PC-3 (cell line): ENCODE data around the gene DDIAS. TPM values are rescaled to one million over a fixed set of nuclear protein-coding genes. Genes with fewer than 3 reads are reported as not detected.

ENCODE experiments used
- ATAC-seq: fragments of 200-7000 bp; cut with Tn5 transposase; 2 replicates; pipeline ENCODE4 v1.9.1; 2020; ENCODE audit warnings: mild to moderate bottlenecking, moderate library complexity
- BruUV-seq: library from RNA; stranded (reverse); fragments of 400-500 nt; replicated peaks from 2 replicates; lab custom pipeline; 2021; lab: Mats Ljungman, UMichigan
- CTCF ChIA-PET: fragments of 300-600 bp; sonication (Branson Sonifier 250); formaldehyde crosslinking; loops from one replicate; lab custom pipeline; 2022; ENCODE audit warnings: antibody characterized with exemption; lab: Charles Lee
- POLR2A ChIA-PET: fragments of 300-600 bp; sonication (Branson Sonifier 250); formaldehyde crosslinking; loops from one replicate; lab custom pipeline; 2022; ENCODE audit warnings: antibody characterized with exemption; ENCODE audit not compliant: unreplicated experiment; lab: Charles Lee
- DNase-seq: peaks from one replicate; pipeline ENCODE4 v3.0.0-alpha.2; 2015
- H2AFZ ChIP-seq: fragments of 300-600 bp; sonication (generic); 2 replicates; pipeline ENCODE4 v1.6.0; 2016; ENCODE audit warnings: antibody characterized with exemption, low read length
- H3F3A ChIP-seq: fragments of 300-600 bp; sonication (generic); one replicate; pipeline ENCODE4 v1.6.0; 2017; ENCODE audit warnings: antibody characterized with exemption, low read length, control low read depth, mild to moderate bottlenecking; ENCODE audit not compliant: unreplicated experiment
- H3K27ac ChIP-seq: fragments of 300-600 bp; sonication (generic); 2 replicates; pipeline ENCODE4 v1.5.1; 2016; ENCODE audit warnings: mild to moderate bottlenecking, low read length
- H3K27me3 ChIP-seq: fragments of 300-600 bp; sonication (generic); 2 replicates; pipeline ENCODE4 v1.6.1; 2016; ENCODE audit warnings: low read length, mixed read lengths
- H3K36me3 ChIP-seq: fragments of 300-600 bp; sonication (generic); 2 replicates; pipeline ENCODE4 v1.6.1; 2016; ENCODE audit warnings: low read depth, mixed run types, low read length, mixed read lengths
- H3K4me1 ChIP-seq: fragments of 300-600 bp; sonication (generic); 2 replicates; pipeline ENCODE4 v1.5.1; 2016; ENCODE audit warnings: low read length; ENCODE audit not compliant: insufficient read depth
- H3K4me2 ChIP-seq: fragments of 300-600 bp; sonication (generic); 2 replicates; pipeline ENCODE4 v1.6.0; 2016; ENCODE audit warnings: low read length
- H3K4me3 ChIP-seq: fragments of 300-600 bp; sonication (generic); 2 replicates; pipeline ENCODE4 v1.5.1; 2016; ENCODE audit warnings: mild to moderate bottlenecking, low read length, mixed read lengths
- H3K79me2 ChIP-seq: fragments of 300-600 bp; sonication (generic); 2 replicates; pipeline ENCODE4 v1.6.1; 2017; ENCODE audit warnings: low read length, mixed read lengths
- H3K9ac ChIP-seq: fragments of 300-600 bp; sonication (generic); 2 replicates; pipeline ENCODE4 v1.6.0; 2016; ENCODE audit warnings: mild to moderate bottlenecking, low read length
- H3K9me2 ChIP-seq: fragments of 300-600 bp; sonication (generic); replicated peaks from 2 replicates; pipeline ENCODE4 v1.6.1; 2016; ENCODE audit warnings: mixed run types, low read length, mixed read lengths
- H3K9me3 ChIP-seq: fragments of 300-600 bp; sonication (generic); 2 replicates; pipeline ENCODE4 v1.6.1; 2016; ENCODE audit warnings: low read length, mixed read lengths
- H4K20me1 ChIP-seq: fragments of 300-600 bp; sonication (generic); 2 replicates; pipeline ENCODE4 v1.6.1; 2016; ENCODE audit warnings: low read length, mixed read lengths
- CTCF ChIP-seq: fragments of 300-600 bp; sonication (generic); conservative IDR thresholded peaks from 2 replicates; pipeline ENCODE4 v1.5.1; 2017; ENCODE audit warnings: antibody characterized with exemption, low read depth, mild to moderate bottlenecking, low read length
- EZH2 ChIP-seq: fragments of 300-600 bp; sonication (generic); IDR thresholded peaks from one replicate; pipeline ENCODE4 v1.6.1; 2017; ENCODE audit warnings: antibody characterized with exemption, mild to moderate bottlenecking, low read length; ENCODE audit not compliant: unreplicated experiment
- EZH2phosphoT487 ChIP-seq: fragments of 300-600 bp; sonication (generic); IDR thresholded peaks from 2 replicates; pipeline ENCODE4 v1.6.1; 2018; ENCODE audit warnings: mild to moderate bottlenecking, antibody characterized with exemption, low read length, borderline replicate concordance
- intact Hi-C: fragments of 100-400 bp; cut with micrococcal nuclease; formaldehyde crosslinking; loops from 2 replicates; pipeline ENCODE4 v1.9.0; 2023
- total RNA-seq: library from RNA; depleted of rRNA; stranded (reverse); fragments of >200 nt; gene quantifications from 2 replicates; pipeline ENCODE4 v1.2.3, GENCODE V29; 2014

Gene DDIAS
- total RNA-seq, 1 experiment from 2014 or later: 24.9 TPM

GRCh38 chr11:82874646-82875523 is 26.7 kb upstream of the DDIAS start:
- Histone ChIP-seq H3F3A (no peaks in the 10 kb centered on the region), H3K4me2 (no peak overlapping the region), H3K4me3 (no peak overlapping the region), H2AFZ (no peak overlapping the region), H4K20me1 (no peaks in the 10 kb centered on the region), H3K27me3 (no peaks in the 10 kb centered on the region), H3K9ac (no peak overlapping the region), H3K4me1 (no peaks in the 10 kb centered on the region), H3K36me3 (no peaks in the 10 kb centered on the region), H3K79me2 (no peaks in the 10 kb centered on the region), H3K9me3 (no peaks in the 10 kb centered on the region), H3K27ac (no peak overlapping the region), H3K9me2 (no peaks in the 10 kb centered on the region)
- no TSS peak for BruUV-seq
- ATAC-seq (no peak), DNase-seq (no peak)
- intact Hi-C loops: no loop called here
- ChIA-PET POLR2A (no interaction called here), CTCF (no interaction called here)
- TF ChIP-seq EZH2: no peak
- no peak for TF ChIP-seq CTCF

- no peak for DNase-seq
- ATAC-seq: no peak
- ChIA-PET CTCF (no interaction called here), POLR2A (no interaction called here)
- Histone ChIP-seq H3K36me3 (no peaks in the 10 kb centered on the region), H3K27ac (no peak overlapping the region), H3K79me2 (no peaks in the 10 kb centered on the region), H3K4me3 (no peak overlapping the region), H3K4me1 (no peaks in the 10 kb centered on the region), H2AFZ (no peak overlapping the region), H3K9me2 (no peaks in the 10 kb centered on the region), H3K4me2 (no peak overlapping the region), H3K9ac (no peak overlapping the region), H3F3A (no peaks in the 10 kb centered on the region), H3K27me3 (no peaks in the 10 kb centered on the region), H4K20me1 (no peaks in the 10 kb centered on the region), H3K9me3 (no peaks in the 10 kb centered on the region)
- no TSS peak for BruUV-seq
- intact Hi-C loops: no loop called here
- TF ChIP-seq CTCF (no peak), EZH2 (no peak), EZH2phosphoT487 (no peak)
Observed at GRCh38 chr11:82883853-82884252, 17.7 kb upstream of the DDIAS start.
